ENCODE measurements around the gene SERPINE2. TPM values are rescaled to one million over a fixed set of nuclear protein-coding genes. Genes with fewer than 3 reads are reported as not detected.

The SERPINE2 gene
- total RNA-seq, 1 experiment from 2014 or later = 93.3 TPM

DNA sequence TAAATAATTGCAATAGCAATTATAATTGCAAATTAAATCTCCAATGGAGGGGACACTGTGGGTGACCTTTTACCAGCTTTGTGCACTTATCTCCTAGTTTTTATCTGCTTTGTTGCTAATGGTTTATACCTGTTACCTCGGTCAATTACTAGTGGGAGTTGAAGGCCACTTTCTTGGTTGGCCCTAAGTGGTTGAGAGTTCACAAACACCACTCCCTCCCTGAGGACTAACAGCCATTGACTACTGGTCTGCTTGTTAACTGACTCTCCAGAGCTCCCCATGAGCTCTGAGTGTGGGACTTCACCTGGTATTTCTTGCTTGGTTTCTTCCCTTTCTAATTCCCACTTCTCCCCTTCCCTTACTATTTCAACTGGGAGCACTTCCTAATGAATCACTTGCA is 27.2 kb downstream of the SERPINE2 start (continued):
- TF ChIP-seq ZFX (IDR thresholded peaks at IDR 0.05) = no peak

DNA sequence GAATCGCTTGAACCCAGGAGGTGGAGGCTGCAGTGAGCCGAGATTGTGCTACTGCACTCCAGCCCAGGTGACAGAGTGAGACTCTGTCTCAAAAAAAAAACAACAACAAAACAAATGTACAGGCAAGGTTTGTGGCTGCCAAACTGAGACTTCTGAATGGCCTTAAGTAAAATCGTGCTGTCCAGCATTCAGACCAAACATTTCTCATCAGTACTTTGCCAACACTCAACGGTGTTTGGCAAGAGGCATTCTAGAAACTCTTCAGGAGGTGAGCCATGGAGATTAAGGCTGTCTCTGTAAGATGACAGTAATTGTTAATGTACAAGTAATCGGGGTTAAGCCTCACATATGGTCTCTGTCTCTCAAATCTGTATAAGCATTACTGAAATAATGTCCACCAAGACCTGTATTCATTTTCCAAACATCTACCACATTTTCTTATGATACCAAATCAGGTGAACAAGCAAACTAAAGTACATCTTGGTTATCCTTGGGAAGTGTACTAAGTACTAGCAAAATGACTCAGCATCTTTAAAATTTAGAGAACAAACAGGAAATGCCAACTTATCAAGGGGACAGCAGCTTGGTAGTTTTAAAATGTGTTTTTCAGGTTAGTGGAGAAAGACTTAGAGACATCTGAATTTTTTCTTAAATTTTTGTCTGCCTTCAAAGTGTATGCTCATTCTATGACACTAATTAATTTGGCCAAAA is 29.3 kb downstream of the SERPINE2 start:
- Histone ChIP-seq H3K27ac (ENCODE audit: low read depth, low read length) (no peak overlapping the region), H3K27me3 (ENCODE audit: insufficient read depth, low read length) (no peaks in the 10 kb centered on the region), H2AFZ (ENCODE audit: low read depth, low read length, poor library complexity, severe bottlenecking) (no peak overlapping the region), H3K4me1 (ENCODE audit: control insufficient read depth in 1 of 2, insufficient read depth in 2 of 2, low read length in 2 of 2) (peaks cover 4 to 20% of the 10 kb centered on the region in 2 experiments; a peak in 3 of 4 replicates), H3K9me3 (ENCODE audit: control insufficient read depth in 1 of 2, insufficient read depth in 1 of 2, low read depth in 1 of 2, low read length in 2 of 2) (no peaks in the 10 kb centered on the region), H3K79me2 (ENCODE audit: insufficient read depth, low read length) (peaks cover 10% of the 10 kb centered on the region; the same call in 1 of the 2 replicates), H4K20me1 (ENCODE audit: insufficient read depth) (no peaks in the 10 kb centered on the region), H3K9ac (ENCODE audit: low read length) (no peak overlapping the region), H3K9me2 (ENCODE audit: insufficient read depth) (no peaks in the 10 kb centered on the region), H3K36me3 (ENCODE audit: control insufficient read depth in 1 of 2, insufficient read depth in 2 of 2, low read length in 2 of 2) (no peaks in the 10 kb centered on the region), H3K4me2 (ENCODE audit: low read length) (no peak overlapping the region), H3K4me3 (replicated peaks in 1 of 2; ENCODE audit: low read depth in 1 of 2, low read length in 2 of 2) (no peak overlapping the region)
- TF ChIP-seq, protein P1, sequence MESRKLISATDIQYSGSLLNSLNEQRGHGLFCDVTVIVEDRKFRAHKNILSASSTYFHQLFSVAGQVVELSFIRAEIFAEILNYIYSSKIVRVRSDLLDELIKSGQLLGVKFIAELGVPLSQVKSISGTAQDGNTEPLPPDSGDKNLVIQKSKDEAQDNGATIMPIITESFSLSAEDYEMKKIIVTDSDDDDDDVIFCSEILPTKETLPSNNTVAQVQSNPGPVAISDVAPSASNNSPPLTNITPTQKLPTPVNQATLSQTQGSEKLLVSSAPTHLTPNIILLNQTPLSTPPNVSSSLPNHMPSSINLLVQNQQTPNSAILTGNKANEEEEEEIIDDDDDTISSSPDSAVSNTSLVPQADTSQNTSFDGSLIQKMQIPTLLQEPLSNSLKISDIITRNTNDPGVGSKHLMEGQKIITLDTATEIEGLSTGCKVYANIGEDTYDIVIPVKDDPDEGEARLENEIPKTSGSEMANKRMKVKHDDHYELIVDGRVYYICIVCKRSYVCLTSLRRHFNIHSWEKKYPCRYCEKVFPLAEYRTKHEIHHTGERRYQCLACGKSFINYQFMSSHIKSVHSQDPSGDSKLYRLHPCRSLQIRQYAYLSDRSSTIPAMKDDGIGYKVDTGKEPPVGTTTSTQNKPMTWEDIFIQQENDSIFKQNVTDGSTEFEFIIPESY (IDR thresholded peaks at IDR 0.05; ENCODE audit: extremely low read depth, insufficient replicate concordance, low read length) = no peak
- TF ChIP-seq YY1 (IDR thresholded peaks at IDR 0.05; ENCODE audit: extremely low read depth, insufficient replicate concordance, low read depth, low read length) = no peak
- no peak for TF ChIP-seq EZH2 (IDR thresholded peaks at IDR 0.05)
- TF ChIP-seq, protein P2, sequence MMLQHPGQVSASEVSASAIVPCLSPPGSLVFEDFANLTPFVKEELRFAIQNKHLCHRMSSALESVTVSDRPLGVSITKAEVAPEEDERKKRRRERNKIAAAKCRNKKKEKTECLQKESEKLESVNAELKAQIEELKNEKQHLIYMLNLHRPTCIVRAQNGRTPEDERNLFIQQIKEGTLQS (IDR thresholded peaks at IDR 0.05) = no peak
- TF ChIP-seq, protein P3, sequence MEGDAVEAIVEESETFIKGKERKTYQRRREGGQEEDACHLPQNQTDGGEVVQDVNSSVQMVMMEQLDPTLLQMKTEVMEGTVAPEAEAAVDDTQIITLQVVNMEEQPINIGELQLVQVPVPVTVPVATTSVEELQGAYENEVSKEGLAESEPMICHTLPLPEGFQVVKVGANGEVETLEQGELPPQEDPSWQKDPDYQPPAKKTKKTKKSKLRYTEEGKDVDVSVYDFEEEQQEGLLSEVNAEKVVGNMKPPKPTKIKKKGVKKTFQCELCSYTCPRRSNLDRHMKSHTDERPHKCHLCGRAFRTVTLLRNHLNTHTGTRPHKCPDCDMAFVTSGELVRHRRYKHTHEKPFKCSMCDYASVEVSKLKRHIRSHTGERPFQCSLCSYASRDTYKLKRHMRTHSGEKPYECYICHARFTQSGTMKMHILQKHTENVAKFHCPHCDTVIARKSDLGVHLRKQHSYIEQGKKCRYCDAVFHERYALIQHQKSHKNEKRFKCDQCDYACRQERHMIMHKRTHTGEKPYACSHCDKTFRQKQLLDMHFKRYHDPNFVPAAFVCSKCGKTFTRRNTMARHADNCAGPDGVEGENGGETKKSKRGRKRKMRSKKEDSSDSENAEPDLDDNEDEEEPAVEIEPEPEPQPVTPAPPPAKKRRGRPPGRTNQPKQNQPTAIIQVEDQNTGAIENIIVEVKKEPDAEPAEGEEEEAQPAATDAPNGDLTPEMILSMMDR (IDR thresholded peaks at IDR 0.05 in 2 of 3, conservative IDR thresholded peaks at IDR 0.05 in 1 of 3; ENCODE audit: borderline replicate concordance in 1 of 3, insufficient read depth in 1 of 3, low read depth in 2 of 3, low read length in 2 of 3) = no peak
- TF ChIP-seq EZH2phosphoT487 (IDR thresholded peaks at IDR 0.05; ENCODE audit: borderline replicate concordance) = no peak
- TF ChIP-seq ZFX (IDR thresholded peaks at IDR 0.05) = no peak
- no peak for TF ChIP-seq ELF1 (IDR thresholded peaks at IDR 0.05; ENCODE audit: borderline replicate concordance, low read depth)
- no peak for TF ChIP-seq JUND (IDR thresholded peaks at IDR 0.05)
- no peak for TF ChIP-seq CBX3 (IDR thresholded peaks at IDR 0.05; ENCODE audit: low read depth)
- no peak for TF ChIP-seq SP1 (IDR thresholded peaks at IDR 0.05; ENCODE audit: low read depth)
- no peak for TF ChIP-seq SRF (IDR thresholded peaks at IDR 0.05; ENCODE audit: low read depth)
- TF ChIP-seq POLR2A (IDR thresholded peaks at IDR 0.05; ENCODE audit: borderline replicate concordance, extremely low read depth, insufficient read depth, insufficient read length) = no peak
- TF ChIP-seq SIN3A (IDR thresholded peaks at IDR 0.05; ENCODE audit: low read depth) = no peak
- TF ChIP-seq EGR1 (IDR thresholded peaks at IDR 0.05; ENCODE audit: low read depth) = no peak
- no peak for TF ChIP-seq ZNF274 (IDR thresholded peaks at IDR 0.05; ENCODE audit: low read depth, low read length)
- intact Hi-C loops (cut with micrococcal nuclease) = no loop called here
- ATAC-seq (no peak), DNase-seq (ENCODE audit: low read depth, low spot score) (no peak)
- ChIA-PET RAD21 (ENCODE audit: low non-redundant PET in 1 of 2, low total read pairs in 2 of 2, uncharacterized antibody in 2 of 2, unreplicated experiment in 2 of 2) (no interaction called here), POLR2A (no interaction called here), CTCF (no interaction called here)
- no TSS peak for BruUV-seq (replicated peaks)

Data from HCT116 (cell line).